A549 (cell line): ENCODE data around the gene KCNG4. TPM values are rescaled to one million over a fixed set of nuclear protein-coding genes. Genes with fewer than 3 reads are reported as not detected.

ENCODE experiments used
- ATAC-seq, 2 experiments: fragments of 200-7000 bp in 1 of 2; fragments of >200 bp in 1 of 2; cut with Nextera tagmentation in 1 of 2; cut with Tn5 transposase in 1 of 2; 3 replicates each; pipeline versions ENCODE4 v1.8.0 to v1.9.1; 2018 to 2020; ENCODE audit warnings: mild to moderate bottlenecking in 1 of 2, moderate library complexity in 1 of 2
- CTCF ChIA-PET: fragments of 300-600 bp; sonication (Branson Sonifier 250); formaldehyde crosslinking; extraction: SDS; loops from one replicate; lab custom pipeline; 2021; ENCODE audit warnings: antibody characterized with exemption, inconsistent platforms; lab: Yijun Ruan, JAX
- POLR2A ChIA-PET: fragments of 350-600 bp; formaldehyde crosslinking; extraction: SDS; loops from one replicate; lab custom pipeline; 2021; ENCODE audit warnings: antibody characterized with exemption, inconsistent platforms; lab: Yijun Ruan, JAX
- DNase-seq, 2 experiments: peaks; one replicate each; pipeline versions ENCODE4 v3.0.0 to v3.0.0-alpha.2; 2011 to 2016; ENCODE audit warnings: low read depth in 1 of 2, low spot score in 1 of 2
- FAIRE-seq: peaks from 2 replicates; lab custom pipeline; 2011; peaks lifted over from hg19 to GRCh38; lab: Jason Lieb, UNC
- H3K27ac ChIP-seq, 2 experiments: fragments of >200 bp; sonication (Bioruptor Twin); formaldehyde crosslinking; 3 replicates each; pipeline ENCODE4 v1.5.1; 2016 to 2017
- H3K4me1 ChIP-seq: fragments of >200 bp; sonication (Bioruptor Twin); formaldehyde crosslinking; 3 replicates; pipeline ENCODE4 v1.6.1; 2016
- H3K4me2 ChIP-seq: fragments of >200 bp; sonication (Bioruptor Twin); formaldehyde crosslinking; 3 replicates; pipeline ENCODE4 v1.6.1; 2016
- H3K4me3 ChIP-seq: fragments of >200 bp; sonication (Bioruptor Twin); formaldehyde crosslinking; 3 replicates; pipeline ENCODE4 v1.5.1; 2016
- H3K9me3 ChIP-seq: fragments of >200 bp; sonication (Bioruptor Twin); formaldehyde crosslinking; 3 replicates; pipeline ENCODE4 v1.6.1; 2016
- ATOH8 ChIP-seq: fragments of 250-450 bp; sonication (Bioruptor Pico); IDR thresholded peaks from 2 replicates; pipeline ENCODE4 v1.5.0; 2020; ENCODE audit warnings: low read depth, mild to moderate bottlenecking, moderate library complexity
- CBX2 ChIP-seq: fragments of 200-600 bp; sonication (generic); IDR thresholded peaks from 2 replicates; pipeline ENCODE4 v1.6.1; 2016; ENCODE audit warnings: low read depth, mild to moderate bottlenecking, borderline replicate concordance
- CEBPB ChIP-seq, 2 experiments: fragments of >200 bp in 1 of 2; sonication (Bioruptor Twin) in 1 of 2; formaldehyde crosslinking in 1 of 2; IDR thresholded peaks; 2 replicates each; pipeline ENCODE4 v1.6.1; 2012 to 2016
- CHD4 ChIP-seq: fragments of 200-600 bp; sonication (generic); IDR thresholded peaks from 2 replicates; pipeline ENCODE4 v1.6.1; 2016; ENCODE audit warnings: antibody characterized with exemption, mild to moderate bottlenecking, borderline replicate concordance
- EHMT2 ChIP-seq: fragments of 200-600 bp; sonication (generic); IDR thresholded peaks from 2 replicates; pipeline ENCODE4 v1.6.1; 2016; ENCODE audit warnings: antibody characterized with exemption, low read depth, mild to moderate bottlenecking, moderate library complexity
- ELK1 ChIP-seq: fragments of 150-350 bp; IDR thresholded peaks from 2 replicates; pipeline ENCODE4 v1.6.1; 2014; ENCODE audit warnings: low read depth, mild to moderate bottlenecking, low read length
- EP300 ChIP-seq, 2 experiments: fragments of >200 bp; sonication (Bioruptor Twin); formaldehyde crosslinking; IDR thresholded peaks; 2 replicates in 1 of 2; 3 replicates in 1 of 2; pipeline ENCODE4 v1.6.1; 2016 to 2017
- ESRRA ChIP-seq: fragments of 150-350 bp; IDR thresholded peaks from 2 replicates; pipeline ENCODE4 v1.6.1; 2014; ENCODE audit warnings: mild to moderate bottlenecking, low read length, borderline replicate concordance
- FOSB ChIP-seq: fragments of 250-450 bp; sonication (Bioruptor Pico); IDR thresholded peaks from 2 replicates; pipeline ENCODE4 v1.5.0; 2020; ENCODE audit warnings: mild to moderate bottlenecking, moderate library complexity
- FOSL2 ChIP-seq, 2 experiments: fragments of 450-650 bp in 1 of 2; fragments of >200 bp in 1 of 2; sonication (Bioruptor Twin) in 1 of 2; formaldehyde crosslinking; IDR thresholded peaks; 2 replicates each; pipeline versions ENCODE4 v1.5.0 to v1.6.1; 2016 to 2020; ENCODE audit warnings: mild to moderate bottlenecking in 1 of 2, moderate library complexity in 1 of 2
- FOXS1 ChIP-seq: fragments of 250-450 bp; sonication (Bioruptor Pico); IDR thresholded peaks from 2 replicates; pipeline ENCODE4 v1.5.0; 2020; ENCODE audit warnings: mild to moderate bottlenecking, moderate library complexity
- GATA3 ChIP-seq: IDR thresholded peaks from 2 replicates; pipeline ENCODE4 v1.6.1; 2012; ENCODE audit warnings: borderline replicate concordance
- HMGXB4 ChIP-seq: fragments of 250-450 bp; sonication (Bioruptor Pico); IDR thresholded peaks from 2 replicates; pipeline ENCODE4 v1.5.0; 2021; ENCODE audit warnings: mild to moderate bottlenecking, moderate library complexity, borderline replicate concordance
- HOXA7 ChIP-seq: fragments of 250-450 bp; sonication (Bioruptor Pico); IDR thresholded peaks from 2 replicates; pipeline ENCODE4 v1.5.0; 2020; ENCODE audit warnings: mild to moderate bottlenecking, moderate library complexity
- KDM1A ChIP-seq: fragments of 200-600 bp; sonication (generic); IDR thresholded peaks from 2 replicates; pipeline ENCODE4 v1.6.1; 2016; ENCODE audit warnings: low read depth, mild to moderate bottlenecking
- MAX ChIP-seq: IDR thresholded peaks from 2 replicates; pipeline ENCODE4 v1.6.1; 2012
- NFE2L2 ChIP-seq: fragments of 150-350 bp; conservative IDR thresholded peaks from 2 replicates; pipeline ENCODE4 v1.6.1; 2014; ENCODE audit warnings: low read length
- PBX3 ChIP-seq: IDR thresholded peaks from 2 replicates; pipeline ENCODE4 v1.6.1; 2012
- PHF8 ChIP-seq: fragments of 200-600 bp; sonication (generic); IDR thresholded peaks from 2 replicates; pipeline ENCODE4 v1.6.1; 2016; ENCODE audit warnings: low read depth, mild to moderate bottlenecking, antibody characterized with exemption, moderate library complexity, borderline replicate concordance
- POLR2A ChIP-seq: IDR thresholded peaks from 2 replicates; pipeline ENCODE4 v1.6.1; 2012; ENCODE audit warnings: mild to moderate bottlenecking, low read length
- RAD21 ChIP-seq, 2 experiments: fragments of >200 bp in 1 of 2; sonication (Bioruptor Twin) in 1 of 2; formaldehyde crosslinking in 1 of 2; IDR thresholded peaks in 1 of 2; conservative IDR thresholded peaks in 1 of 2; 2 replicates in 1 of 2; 3 replicates in 1 of 2; pipeline ENCODE4 v1.6.1; 2012 to 2018; ENCODE audit warnings: inconsistent platforms in 1 of 2
- RARB ChIP-seq: fragments of 250-450 bp; sonication (Bioruptor Pico); IDR thresholded peaks from 2 replicates; pipeline ENCODE4 v1.8.0; 2021; ENCODE audit warnings: mild to moderate bottlenecking, moderate library complexity
- RFX5 ChIP-seq: fragments of 450-650 bp; IDR thresholded peaks from 2 replicates; pipeline ENCODE4 v1.7.1; 2014; ENCODE audit warnings: antibody characterized with exemption, mild to moderate bottlenecking, moderate library complexity
- USF2 ChIP-seq: fragments of 450-650 bp; IDR thresholded peaks from 2 replicates; pipeline ENCODE4 v1.6.1; 2014; ENCODE audit warnings: antibody characterized with exemption
- ZSCAN20 ChIP-seq: fragments of 250-450 bp; sonication (Bioruptor Pico); IDR thresholded peaks from 2 replicates; pipeline ENCODE4 v1.8.0; 2022; ENCODE audit warnings: mild to moderate bottlenecking, moderate library complexity
- WGBS: methylation state at CpG from one replicate; pipeline ENCODE4 v1.1.6; 2017; ENCODE audit errors: missing lambda C conversion rate; 5-methylcytosine and 5-hydroxymethylcytosine counted together
- polyA plus RNA-seq, 4 experiments: library from polyadenylated mRNA; depleted of rRNA in 3 of 4; stranded (reverse); fragments of >200 nt; fragmentation: RNase III in 1 of 4; extraction: RNeasy Plus Mini Kit Qiagen cat#74134 plus additional on column Dnase treatment in 1 of 4; gene quantifications; 2 replicates in 3 of 4; 3 replicates in 1 of 4; pipeline ENCODE4 v1.2.3, GENCODE V29; 2011 to 2017

KCNG4 gene
- polyA plus RNA-seq, 2 of the 4 experiments (the other 2 are of a cell fraction), result not detected

GRCh38 chr16:84271037-84271436, 31.2 kb upstream of the KCNG4 start:
- WGBS, result 5% methylated on average over 1 of the region's 1 CpG
- DNase-seq (no peak), FAIRE-seq (no peak), ATAC-seq (no peak)
- ChIA-PET POLR2A (no interaction called here), CTCF (interaction anchor here (1.0 to 17.8 kb wide), 5 partner anchors 9 to 235 kb away, joined by 3 to 245 read pairs (median 3); no protein-coding TSS in a partner anchor)
- Histone ChIP-seq H3K4me1 (no peaks in the 10 kb centered on the region), H3K4me3 (no peak overlapping the region), H3K4me2 (no peak overlapping the region), H3K9me3 (no peaks in the 10 kb centered on the region), H3K27ac (no peak overlapping the region)
- TF ChIP-seq EP300 (IDR thresholded peaks at IDR 0.05) (no peak), ELK1 (no peak), MAX (no peak), PHF8 (no peak), FOSL2 (IDR thresholded peaks at IDR 0.05) (no peak), FOSL2 (CRISPR knock-in tag; IDR thresholded peaks at IDR 0.05) (no peak), CHD4 (no peak), KDM1A (no peak), FOSB (no peak), ZSCAN20 (no peak), NFE2L2 (no peak), CEBPB (IDR thresholded peaks at IDR 0.05) (no peak), EHMT2 (no peak), RARB (CRISPR knock-in tag) (no peak), GATA3 (no peak)

- Histone ChIP-seq H3K9me3 (no peaks in the 10 kb centered on the region), H3K27ac (no peak overlapping the region), H3K4me3 (no peak overlapping the region), H3K4me2 (no peak overlapping the region), H3K4me1 (no peaks in the 10 kb centered on the region)
- CTCF ChIA-PET, result interaction anchor here (1.4 to 17.8 kb wide), 4 partner anchors 10 to 214 kb away, joined by 3 to 245 read pairs (median 6); no protein-coding TSS in a partner anchor
- ATAC-seq (no peak), DNase-seq (no peak), FAIRE-seq (no peak)
- 54% methylated on average over 10 of the region's 10 CpGs for WGBS
- POLR2A ChIA-PET, result no interaction called here
- TF ChIP-seq RAD21 (conservative IDR thresholded peaks at IDR 0.05 in 1 of 2, IDR thresholded peaks at IDR 0.05 in 1 of 2) (no peak), PBX3 (no peak), HOXA7 (CRISPR knock-in tag) (no peak), CBX2 (no peak), PHF8 (no peak), FOSB (no peak), USF2 (no peak), ESRRA (no peak), EHMT2 (no peak), HMGXB4 (no peak), POLR2A (no peak), ATOH8 (no peak), RFX5 (no peak), FOXS1 (no peak), RARB (CRISPR knock-in tag) (no peak)
These were observed 30.7 kb upstream of the KCNG4 start for GRCh38 chr16:84270531-84270930.
